ENCODE results near the gene MSI2.

The MSI2 gene

DNA sequence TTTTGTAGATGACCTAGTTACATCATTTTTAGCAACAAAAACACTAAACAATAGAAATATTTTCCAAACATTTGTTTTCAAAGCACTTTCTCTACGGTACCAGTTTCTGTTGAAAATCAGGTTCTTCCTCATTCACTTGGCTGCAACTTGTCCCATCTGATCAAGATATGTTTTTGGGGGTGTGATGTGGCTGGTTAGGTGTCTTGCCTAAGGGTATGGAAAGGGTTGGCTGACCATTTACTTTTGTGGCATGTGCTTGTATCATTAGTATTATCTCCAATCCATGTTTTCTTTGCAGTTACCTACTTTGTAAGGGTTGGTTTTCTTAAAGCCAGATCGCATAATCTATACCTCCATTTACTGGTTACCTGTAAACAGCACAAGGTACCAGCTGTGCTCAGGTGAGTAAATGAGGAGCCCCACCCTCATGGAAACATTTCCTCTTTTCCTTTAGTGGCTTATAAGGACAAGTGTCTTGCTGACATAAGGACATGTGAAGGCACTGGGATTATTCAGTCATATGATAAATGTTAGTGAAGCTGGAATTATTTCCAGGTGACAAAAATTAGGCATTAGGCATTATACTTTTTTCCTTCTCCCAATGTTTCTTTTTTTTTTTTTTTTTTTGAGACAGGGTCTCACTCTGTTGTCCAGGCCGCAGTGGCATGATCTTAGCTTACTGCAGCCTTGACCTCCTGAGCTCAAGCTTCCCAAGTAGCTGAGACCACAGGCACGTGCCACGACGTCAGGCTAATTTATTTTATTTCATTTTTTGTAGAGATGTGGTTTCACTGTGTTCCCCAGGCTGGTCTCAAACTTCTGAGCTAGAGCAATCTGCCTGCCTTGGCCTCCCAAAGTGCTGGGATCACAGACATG is 326.8 kb downstream of the MSI2 start:
- H3K9me3 ChIP-seq (ENCODE audit: control insufficient read depth in 1 of 2, low read length in 2 of 2), result no peaks in the 10 kb centered on the region
- H3K27ac ChIP-seq (ENCODE audit: low read length), result no peak overlapping the region
- no peaks in the 10 kb centered on the region for H3K36me3 ChIP-seq (ENCODE audit: control insufficient read depth in 1 of 2, insufficient read depth in 2 of 2, low read length in 2 of 2)
- H3K4me1 ChIP-seq (ENCODE audit: control insufficient read depth in 1 of 2, insufficient read depth in 2 of 2, low read length in 2 of 2), result peaks cover 0 to 7% of the 10 kb centered on the region in 2 donors
- H3K27me3 ChIP-seq (ENCODE audit: low read depth, low read length), result no peaks in the 10 kb centered on the region
- no peak overlapping the region for H3K4me3 ChIP-seq (ENCODE audit: low read depth in 1 of 2, low read length in 2 of 2)

- H3K4me1 ChIP-seq (ENCODE audit: control insufficient read depth in 1 of 2, insufficient read depth in 2 of 2, low read length in 2 of 2), result no peaks in the 10 kb centered on the region
- no peaks in the 10 kb centered on the region for H3K36me3 ChIP-seq (ENCODE audit: control insufficient read depth in 1 of 2, insufficient read depth in 2 of 2, low read length in 2 of 2)
- no peak overlapping the region for H3K4me3 ChIP-seq (ENCODE audit: low read depth in 1 of 2, low read length in 2 of 2)
- no peaks in the 10 kb centered on the region for H3K27me3 ChIP-seq (ENCODE audit: low read depth, low read length)
- no peaks in the 10 kb centered on the region for H3K9me3 ChIP-seq (ENCODE audit: control insufficient read depth in 1 of 2, low read length in 2 of 2)
- H3K27ac ChIP-seq (ENCODE audit: low read length), result no peak overlapping the region
Measured at GRCh38 chr17:57584050-57584551, 327.8 kb downstream of the MSI2 start.

- Histone ChIP-seq H3K27ac (ENCODE audit: low read length) (no peak overlapping the region), H3K9me3 (ENCODE audit: control insufficient read depth in 1 of 2, low read length in 2 of 2) (no peaks in the 10 kb centered on the region), H3K27me3 (ENCODE audit: low read depth, low read length) (no peaks in the 10 kb centered on the region), H3K4me1 (ENCODE audit: control insufficient read depth in 1 of 2, insufficient read depth in 2 of 2, low read length in 2 of 2) (no peaks in the 10 kb centered on the region), H3K36me3 (ENCODE audit: control insufficient read depth in 1 of 2, insufficient read depth in 2 of 2, low read length in 2 of 2) (no peaks in the 10 kb centered on the region), H3K4me3 (ENCODE audit: low read depth in 1 of 2, low read length in 2 of 2) (no peak overlapping the region)
Measured at GRCh38 chr17:57585341-57586195, 329.2 kb downstream of the MSI2 start.

DNA sequence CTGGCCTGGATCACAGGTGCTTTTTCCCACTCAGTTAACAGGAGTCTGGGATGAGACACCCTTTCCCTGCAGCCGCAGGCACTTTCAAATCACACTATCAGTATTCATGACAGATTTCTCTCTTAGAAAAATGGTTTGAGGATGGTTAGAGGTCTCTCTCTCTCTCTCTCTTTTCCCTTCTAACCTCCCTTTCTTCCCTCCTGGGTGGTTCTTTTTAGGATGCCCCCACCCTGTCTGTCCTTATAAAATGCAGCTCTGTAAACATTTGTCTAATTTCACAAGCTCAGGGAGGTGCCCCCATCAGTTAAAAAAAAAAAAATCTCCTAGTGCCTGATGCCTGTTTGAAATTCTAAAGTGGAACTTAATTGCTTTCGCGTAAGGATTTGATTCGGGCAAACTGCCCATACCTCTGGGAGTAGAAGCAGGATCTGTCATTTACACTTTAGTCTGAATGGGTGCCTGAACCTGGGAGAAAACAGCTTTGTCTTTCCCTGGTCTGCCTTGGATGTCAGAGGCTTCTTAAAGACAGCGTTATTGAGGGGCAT is 329.9 kb downstream of the MSI2 start:
- Histone ChIP-seq H3K4me1 (ENCODE audit: control insufficient read depth in 1 of 2, insufficient read depth in 2 of 2, low read length in 2 of 2) (no peaks in the 10 kb centered on the region), H3K27me3 (ENCODE audit: low read depth, low read length) (no peaks in the 10 kb centered on the region), H3K9me3 (ENCODE audit: control insufficient read depth in 1 of 2, low read length in 2 of 2) (no peaks in the 10 kb centered on the region), H3K36me3 (ENCODE audit: control insufficient read depth in 1 of 2, insufficient read depth in 2 of 2, low read length in 2 of 2) (no peaks in the 10 kb centered on the region), H3K27ac (ENCODE audit: low read length) (no peak overlapping the region), H3K4me3 (ENCODE audit: low read depth in 1 of 2, low read length in 2 of 2) (no peak overlapping the region)

DNA sequence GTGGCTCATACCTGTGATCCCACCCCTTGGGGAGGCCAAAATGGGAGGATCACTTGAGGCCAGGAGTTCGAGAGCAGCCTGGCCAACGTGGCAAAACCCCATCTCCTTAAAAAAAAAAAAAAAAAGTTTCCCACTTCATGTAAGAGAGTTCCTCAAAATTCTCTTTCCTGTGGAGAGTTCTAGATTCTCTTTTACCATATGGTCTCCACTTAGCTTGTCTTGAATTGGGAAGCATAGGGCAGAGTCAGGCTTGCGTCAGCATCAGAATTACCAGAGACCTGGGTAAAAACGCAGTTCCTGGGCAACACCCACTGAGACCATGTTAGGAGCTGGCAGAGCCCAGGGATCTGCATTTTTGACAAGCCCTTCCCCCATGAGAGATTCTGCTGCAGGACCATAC is 330.4 kb downstream of the MSI2 start:
- H3K36me3 ChIP-seq (ENCODE audit: control insufficient read depth in 1 of 2, insufficient read depth in 2 of 2, low read length in 2 of 2), result no peaks in the 10 kb centered on the region
- H3K9me3 ChIP-seq (ENCODE audit: control insufficient read depth in 1 of 2, low read length in 2 of 2), result no peaks in the 10 kb centered on the region
- H3K4me3 ChIP-seq (ENCODE audit: low read depth in 1 of 2, low read length in 2 of 2), result no peak overlapping the region
- no peaks in the 10 kb centered on the region for H3K27me3 ChIP-seq (ENCODE audit: low read depth, low read length)
- no peaks in the 10 kb centered on the region for H3K4me1 ChIP-seq (ENCODE audit: control insufficient read depth in 1 of 2, insufficient read depth in 2 of 2, low read length in 2 of 2)
- no peak overlapping the region for H3K27ac ChIP-seq (ENCODE audit: low read length)

DNA sequence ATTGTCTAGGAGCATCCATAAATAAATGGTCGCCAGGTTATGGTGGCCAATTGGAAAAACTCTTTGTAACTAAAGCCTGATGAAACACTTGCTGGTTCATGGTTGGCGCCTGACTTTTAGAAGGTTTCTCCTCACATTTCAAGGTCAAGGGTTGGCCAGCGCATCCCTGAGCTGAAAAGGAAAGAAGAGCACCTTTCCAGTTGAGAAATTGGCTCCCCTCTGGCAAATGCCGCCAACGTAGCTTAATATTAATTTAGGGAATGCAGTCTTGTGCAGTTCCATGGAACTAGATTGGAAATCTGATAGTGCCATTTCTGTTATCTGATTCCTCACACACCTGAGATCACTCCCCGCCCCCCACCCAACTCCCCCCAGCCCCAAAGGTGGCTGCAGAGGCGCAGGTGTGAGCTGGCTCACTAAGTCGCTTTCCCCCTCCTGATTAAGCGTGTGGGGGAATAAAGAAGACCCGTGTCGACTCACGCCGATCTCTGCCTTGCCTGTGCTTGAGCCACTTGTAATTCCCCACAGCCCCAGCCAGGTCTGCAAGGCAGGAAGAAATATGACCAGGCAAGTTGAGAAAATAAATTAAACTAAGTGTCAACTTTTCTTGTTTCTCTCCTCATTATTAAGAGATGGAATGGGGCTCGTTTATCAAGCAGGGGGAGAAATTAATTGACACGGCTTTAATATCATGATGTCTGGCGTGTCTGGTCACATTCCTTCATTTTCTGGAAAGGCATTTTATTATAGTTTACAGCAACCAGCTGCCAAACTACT is 331.1 kb downstream of the MSI2 start:
- H3K4me3 ChIP-seq (ENCODE audit: low read depth in 1 of 2, low read length in 2 of 2), result no peak overlapping the region
- no peak overlapping the region for H3K27ac ChIP-seq (ENCODE audit: low read length)
- no peaks in the 10 kb centered on the region for H3K9me3 ChIP-seq (ENCODE audit: control insufficient read depth in 1 of 2, low read length in 2 of 2)
- no peaks in the 10 kb centered on the region for H3K27me3 ChIP-seq (ENCODE audit: low read depth, low read length)
- no peaks in the 10 kb centered on the region for H3K4me1 ChIP-seq (ENCODE audit: control insufficient read depth in 1 of 2, insufficient read depth in 2 of 2, low read length in 2 of 2)
- no peaks in the 10 kb centered on the region for H3K36me3 ChIP-seq (ENCODE audit: control insufficient read depth in 1 of 2, insufficient read depth in 2 of 2, low read length in 2 of 2)

GRCh38 chr17:57588086-57588485 is 331.8 kb downstream of the MSI2 start:
- Histone ChIP-seq H3K36me3 (ENCODE audit: control insufficient read depth in 1 of 2, insufficient read depth in 2 of 2, low read length in 2 of 2) (no peaks in the 10 kb centered on the region), H3K4me3 (ENCODE audit: low read depth in 1 of 2, low read length in 2 of 2) (no peak overlapping the region), H3K27ac (ENCODE audit: low read length) (no peak overlapping the region), H3K9me3 (ENCODE audit: control insufficient read depth in 1 of 2, low read length in 2 of 2) (no peaks in the 10 kb centered on the region), H3K4me1 (ENCODE audit: control insufficient read depth in 1 of 2, insufficient read depth in 2 of 2, low read length in 2 of 2) (no peaks in the 10 kb centered on the region), H3K27me3 (ENCODE audit: low read depth, low read length) (no peaks in the 10 kb centered on the region)

DNA sequence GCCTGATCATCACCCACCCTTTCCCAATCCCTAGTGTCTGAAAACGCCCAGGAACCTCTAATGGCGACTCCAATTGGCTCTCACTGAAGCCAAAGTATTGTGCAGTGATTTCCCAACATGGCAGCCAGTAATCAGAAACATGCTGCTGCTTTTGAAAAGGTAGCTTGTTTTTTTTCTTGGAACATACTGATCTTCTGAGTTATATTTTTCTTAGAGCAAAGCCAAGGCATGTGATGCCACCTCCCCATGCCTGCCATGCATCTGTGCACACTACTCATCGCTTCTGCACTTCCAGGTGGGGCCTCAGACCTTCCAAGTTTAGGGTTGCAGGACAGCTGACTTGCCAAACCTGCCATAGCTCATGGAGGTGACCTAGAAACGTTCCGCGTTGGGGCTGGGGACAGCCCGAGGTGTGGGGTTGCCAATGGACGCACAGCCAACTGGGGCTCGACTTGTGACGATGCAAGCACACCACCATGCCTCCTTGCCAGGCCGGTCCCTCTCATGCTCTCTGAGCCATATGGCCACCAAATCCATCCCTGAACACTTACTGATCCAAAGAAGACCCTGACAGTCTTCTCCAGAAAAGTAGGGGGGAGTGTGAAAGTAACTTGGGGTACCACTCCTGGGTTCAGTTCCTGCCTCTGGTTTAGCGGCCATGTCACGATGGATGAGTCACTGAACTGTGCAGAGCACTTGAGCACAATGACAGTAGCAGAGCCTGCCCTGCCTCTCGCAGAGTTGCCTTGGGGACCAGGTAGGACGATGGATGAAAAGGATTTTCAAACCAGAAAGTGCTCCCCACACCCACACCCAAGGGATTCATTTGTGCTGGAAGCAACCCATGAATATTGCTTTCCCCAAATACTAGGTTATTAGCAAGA is 333.1 kb downstream of the MSI2 start:
- Histone ChIP-seq H3K4me1 (ENCODE audit: control insufficient read depth in 1 of 2, insufficient read depth in 2 of 2, low read length in 2 of 2) (no peaks in the 10 kb centered on the region), H3K27ac (ENCODE audit: low read length) (no peak overlapping the region), H3K9me3 (ENCODE audit: control insufficient read depth in 1 of 2, low read length in 2 of 2) (no peaks in the 10 kb centered on the region), H3K36me3 (ENCODE audit: control insufficient read depth in 1 of 2, insufficient read depth in 2 of 2, low read length in 2 of 2) (no peaks in the 10 kb centered on the region), H3K27me3 (ENCODE audit: low read depth, low read length) (no peaks in the 10 kb centered on the region), H3K4me3 (ENCODE audit: low read depth in 1 of 2, low read length in 2 of 2) (no peak overlapping the region)

DNA sequence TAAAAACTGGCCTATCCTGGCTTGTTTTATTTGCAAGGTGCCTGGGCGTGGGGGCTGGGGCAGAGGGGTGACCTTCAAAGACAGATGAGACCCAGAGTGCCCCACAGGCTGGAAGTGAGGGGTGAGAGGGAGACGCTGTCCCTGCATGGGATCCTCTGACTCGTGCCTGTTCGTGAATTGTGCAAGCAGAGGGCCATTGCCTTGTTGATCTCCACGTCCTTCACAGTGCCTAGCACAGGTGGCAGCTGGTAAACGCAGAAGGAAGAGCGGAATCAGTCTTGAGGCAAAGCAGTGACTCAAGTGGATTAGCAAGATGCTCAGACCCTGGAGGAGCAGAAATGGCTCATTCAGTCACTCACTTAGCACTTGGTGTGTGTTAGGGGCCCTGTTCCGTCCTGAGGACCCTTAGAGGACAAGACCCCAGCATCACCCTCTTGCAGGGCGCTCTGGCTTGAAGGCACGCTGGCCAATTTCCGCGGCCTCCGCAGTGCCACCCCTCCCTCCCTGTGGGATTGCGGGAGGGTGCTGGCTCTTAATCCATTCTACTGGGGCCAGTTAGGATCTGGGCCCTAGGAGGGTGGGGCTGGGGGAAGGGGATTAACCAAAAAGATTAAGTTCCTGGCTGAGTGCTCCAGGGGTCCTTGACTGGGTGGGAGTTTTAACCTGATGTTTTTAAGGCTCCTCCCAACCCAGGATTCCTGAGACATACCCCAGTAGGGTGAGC is 337.6 kb downstream of the MSI2 start:
- Histone ChIP-seq H3K27ac (ENCODE audit: low read length) (no peak overlapping the region), H3K9me3 (ENCODE audit: control insufficient read depth in 1 of 2, low read length in 2 of 2) (no peaks in the 10 kb centered on the region), H3K4me1 (ENCODE audit: control insufficient read depth in 1 of 2, insufficient read depth in 2 of 2, low read length in 2 of 2) (peaks cover 0 to 11% of the 10 kb centered on the region in 2 donors), H3K36me3 (ENCODE audit: control insufficient read depth in 1 of 2, insufficient read depth in 2 of 2, low read length in 2 of 2) (no peaks in the 10 kb centered on the region), H3K27me3 (ENCODE audit: low read depth, low read length) (no peaks in the 10 kb centered on the region), H3K4me3 (ENCODE audit: low read depth in 1 of 2, low read length in 2 of 2) (no peak overlapping the region)

GRCh38 chr17:57594767-57595166 is 338.4 kb downstream of the MSI2 start:
- Histone ChIP-seq H3K4me3 (ENCODE audit: low read depth in 1 of 2, low read length in 2 of 2) (no peak overlapping the region), H3K9me3 (ENCODE audit: control insufficient read depth in 1 of 2, low read length in 2 of 2) (no peaks in the 10 kb centered on the region), H3K27ac (ENCODE audit: low read length) (no peak overlapping the region), H3K36me3 (ENCODE audit: control insufficient read depth in 1 of 2, insufficient read depth in 2 of 2, low read length in 2 of 2) (no peaks in the 10 kb centered on the region), H3K4me1 (ENCODE audit: control insufficient read depth in 1 of 2, insufficient read depth in 2 of 2, low read length in 2 of 2) (peaks cover 0 to 11% of the 10 kb centered on the region in 2 donors), H3K27me3 (ENCODE audit: low read depth, low read length) (no peaks in the 10 kb centered on the region)

All from muscle layer of duodenum (tissue), 2 donors.